AG09319 (cell line): Measurements from ENCODE around the gene LGI4.

Source experiments
- DNase-seq: peaks from one replicate; pipeline ENCODE4 v3.0.0-alpha.2; 2010; ENCODE audit warnings: low read depth; ENCODE audit errors: extremely low read depth
- CTCF ChIP-seq: IDR thresholded peaks from 2 replicates; pipeline ENCODE4 v1.5.1; 2011; ENCODE audit warnings: low read depth, mild to moderate bottlenecking, inconsistent platforms, low read length, moderate library complexity

LGI4 gene

GRCh38 chr19:35166100-35167063, 31.5 kb upstream of the LGI4 start:
- TF ChIP-seq CTCF: no peak
- no peak for DNase-seq

GRCh38 chr19:35165200-35166058, 30.6 kb upstream of the LGI4 start:
- no peak for TF ChIP-seq CTCF
- no peak for DNase-seq

DNA sequence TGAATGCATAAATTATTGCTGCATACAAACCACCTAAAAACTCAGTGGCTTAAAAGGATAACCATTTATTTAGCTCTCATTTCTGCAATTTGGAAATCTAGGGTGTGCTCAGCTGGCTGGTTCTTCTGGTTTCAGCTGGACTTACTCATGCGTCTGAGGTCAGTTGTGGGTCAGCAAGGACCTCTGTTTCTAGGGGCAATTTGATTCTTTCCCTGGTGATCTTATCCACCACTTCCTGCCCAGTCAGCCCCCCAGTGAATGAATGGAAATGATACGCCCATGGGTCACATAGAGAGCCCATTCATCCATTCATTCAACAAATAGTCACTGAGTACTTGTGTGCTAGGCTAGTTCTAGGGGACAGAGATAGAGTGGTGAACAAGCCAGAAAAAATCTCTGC, 29.6 kb upstream of the LGI4 start:
- no peak for DNase-seq
- TF ChIP-seq CTCF: no peak

DNA sequence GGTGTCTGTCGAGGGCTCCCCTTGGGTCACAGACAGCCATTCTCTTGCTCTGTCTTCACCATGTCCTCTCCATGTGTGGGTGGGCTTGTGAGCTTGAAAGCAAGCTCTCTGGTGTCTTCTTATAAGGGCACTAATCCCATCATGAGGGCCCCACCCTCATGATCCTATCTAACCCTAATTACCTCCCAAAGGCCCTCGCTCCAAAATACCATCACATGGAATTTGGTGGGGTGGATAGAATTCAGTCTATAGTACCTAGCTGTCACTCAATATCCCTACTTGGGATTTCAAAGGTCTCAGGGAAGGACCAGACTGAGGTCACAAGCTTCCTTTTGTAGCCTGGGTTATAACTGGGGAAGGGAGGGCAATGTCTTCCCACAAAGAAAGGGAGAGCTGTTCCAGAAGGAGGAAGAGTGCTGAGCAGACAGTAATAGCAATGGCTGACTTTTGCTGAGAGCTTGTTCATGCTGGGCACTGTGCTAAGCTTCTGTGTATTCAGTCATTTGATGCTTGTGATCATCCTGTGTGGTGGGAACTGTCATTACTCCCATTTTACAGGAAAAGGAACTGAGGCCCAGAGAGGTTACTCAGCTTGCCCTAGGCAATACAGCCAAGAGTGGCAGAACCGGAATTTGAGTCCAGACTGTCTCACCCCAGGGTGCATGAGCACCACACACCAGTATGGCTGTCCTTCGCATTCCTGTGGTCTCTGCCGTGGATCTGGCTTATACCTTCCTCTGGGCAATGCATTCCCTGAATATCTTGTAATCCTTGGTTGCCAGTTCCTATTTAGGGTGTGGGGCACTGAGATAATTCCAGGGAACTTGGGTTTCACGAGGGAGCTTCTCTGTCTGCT, 27.8 kb upstream of the LGI4 start:
- no peak for TF ChIP-seq CTCF
- no peak for DNase-seq

DNA sequence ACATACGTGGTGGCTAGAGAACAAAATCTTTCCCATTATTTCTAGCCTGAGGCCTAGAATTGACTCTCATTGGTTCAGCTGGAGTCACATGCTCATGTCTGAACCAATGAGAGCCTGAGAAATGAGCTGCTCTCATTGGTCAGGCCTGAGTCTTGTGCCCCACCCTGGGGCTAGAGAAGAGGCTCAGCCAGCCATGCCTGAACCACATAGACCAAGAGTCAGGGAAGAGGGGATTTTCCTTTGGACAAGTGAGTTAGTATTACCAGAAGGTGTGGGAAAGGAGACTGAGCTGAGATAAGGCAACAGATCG, 26.5 kb upstream of the LGI4 start:
- DNase-seq: no peak
- TF ChIP-seq CTCF: no peak

DNA sequence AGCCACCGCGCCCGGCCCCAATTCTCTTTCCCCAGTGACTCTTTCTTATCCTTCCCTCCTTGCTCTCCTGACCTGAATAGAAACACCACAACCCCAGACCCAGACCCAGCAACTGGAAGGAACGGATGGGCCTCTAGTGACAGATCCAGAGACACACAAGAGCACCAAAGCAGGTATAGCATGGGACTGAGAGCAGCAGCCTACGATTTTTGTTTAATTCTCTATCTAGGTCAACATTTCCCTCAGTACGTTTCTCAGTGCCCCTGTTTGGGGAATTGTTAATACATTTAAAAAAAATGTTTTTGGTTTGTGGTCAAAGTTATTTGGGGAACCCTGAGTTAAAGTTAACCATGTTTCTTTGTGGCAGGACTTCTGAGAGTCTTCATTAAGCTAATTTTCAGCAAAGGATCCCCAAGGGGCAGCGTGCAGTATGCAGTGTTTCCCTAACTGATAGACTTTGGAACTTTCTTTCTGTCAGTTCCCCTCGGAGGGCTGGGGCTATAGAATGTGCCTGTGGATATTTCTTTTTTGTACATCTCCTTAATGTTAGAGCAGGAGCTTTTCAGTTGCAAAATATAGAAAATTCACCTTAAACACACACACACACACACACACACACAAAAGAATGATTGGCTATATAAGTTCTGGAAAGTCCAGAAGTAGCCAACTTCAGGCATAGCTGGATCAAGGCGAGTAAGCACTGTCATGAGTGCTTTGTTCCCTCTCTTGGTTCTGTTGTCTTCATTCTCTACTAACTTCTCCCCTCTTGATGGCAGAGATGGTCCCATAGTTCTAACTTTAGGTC, 26.0 kb upstream of the LGI4 start:
- TF ChIP-seq CTCF: no peak
- no peak for DNase-seq
